ENCODE measurements around the gene MGAT5. TPM values are rescaled to one million over a fixed set of nuclear protein-coding genes. Genes with fewer than 3 reads are reported as not detected.

Gene MGAT5
- total RNA-seq, 1 donor from 2014 or later, result 21.2 TPM

- Histone ChIP-seq H3K4me1 (peaks cover 9% of the 10 kb centered on the region), H3K4me2 (no peak overlapping the region), H3K9me3 (ENCODE audit: low read depth) (no peaks in the 10 kb centered on the region), H3K9ac (no peak overlapping the region), H3F3A (ENCODE audit: low read depth) (no peaks in the 10 kb centered on the region), H3K27me3 (no peaks in the 10 kb centered on the region), H3K27ac (no peak overlapping the region), H3K36me3 (no peaks in the 10 kb centered on the region), H3K4me3 (no peak overlapping the region), H2AFZ (replicated peaks) (no peak overlapping the region), H3K79me2 (ENCODE audit: low read depth) (no peaks in the 10 kb centered on the region), H4K20me1 (ENCODE audit: low read depth) (no peaks in the 10 kb centered on the region)
- H3K27ac Mint-ChIP-seq, result no peak overlapping the region
- H3K36me3 Mint-ChIP-seq, result peaks cover 2% of the 10 kb centered on the region
- no peak overlapping the region for H3K4me3 Mint-ChIP-seq
- no peaks in the 10 kb centered on the region for H3K9me3 Mint-ChIP-seq
- H3K4me1 Mint-ChIP-seq, result peaks cover 16% of the 10 kb centered on the region
- TF ChIP-seq CTCF (IDR thresholded peaks at IDR 0.05) (no peak), EZH2 (IDR thresholded peaks at IDR 0.05) (no peak), EZH2phosphoT487 (IDR thresholded peaks at IDR 0.05) (no peak)
- H3K27me3 Mint-ChIP-seq (ENCODE audit: insufficient read depth, low read depth), result peaks cover 2% of the 10 kb centered on the region
- no peak for DNase-seq (ENCODE audit: low spot score)
Measured at GRCh38 chr2:134408791-134409190, 154.9 kb downstream of the MGAT5 start.

- H3K4me1 ChIP-seq, result peaks cover 9% of the 10 kb centered on the region
- no peak overlapping the region for H3K4me3 ChIP-seq
- H3K36me3 ChIP-seq, result no peaks in the 10 kb centered on the region
- no peaks in the 10 kb centered on the region for H3K27me3 ChIP-seq
- TF ChIP-seq EZH2 (IDR thresholded peaks at IDR 0.05), result no peak
- no peak for TF ChIP-seq CTCF (IDR thresholded peaks at IDR 0.05)
- TF ChIP-seq EZH2phosphoT487 (IDR thresholded peaks at IDR 0.05), result no peak
- H3K36me3 Mint-ChIP-seq, result peaks cover 2% of the 10 kb centered on the region
- no peak for DNase-seq (ENCODE audit: low spot score)
- H2AFZ ChIP-seq (replicated peaks), result no peak overlapping the region
- H3K4me2 ChIP-seq, result no peak overlapping the region
- no peak overlapping the region for H3K27ac ChIP-seq
- H3K4me3 Mint-ChIP-seq, result no peak overlapping the region
- no peak overlapping the region for H3K27ac Mint-ChIP-seq
- H3K9me3 ChIP-seq (ENCODE audit: low read depth), result no peaks in the 10 kb centered on the region
- no peaks in the 10 kb centered on the region for H3K79me2 ChIP-seq (ENCODE audit: low read depth)
- no peaks in the 10 kb centered on the region for H3K9me3 Mint-ChIP-seq
- H3K4me1 Mint-ChIP-seq, result peaks cover 16% of the 10 kb centered on the region
- no peak overlapping the region for H3K9ac ChIP-seq
- H3K27me3 Mint-ChIP-seq (ENCODE audit: insufficient read depth, low read depth), result peaks cover 2% of the 10 kb centered on the region
- H3F3A ChIP-seq (ENCODE audit: low read depth), result no peaks in the 10 kb centered on the region
- no peaks in the 10 kb centered on the region for H4K20me1 ChIP-seq (ENCODE audit: low read depth)
Measured at GRCh38 chr2:134410006-134410405, 156.1 kb downstream of the MGAT5 start.

- no peak overlapping the region for H3K27ac Mint-ChIP-seq
Measured at GRCh38 chr2:134410831-134411231, 157.0 kb downstream of the MGAT5 start.

More at GRCh38 chr2:134410831-134411231, 157.0 kb downstream of the MGAT5 start:
- H3K27me3 Mint-ChIP-seq (ENCODE audit: insufficient read depth, low read depth), result peaks cover 2% of the 10 kb centered on the region
- H3K4me3 ChIP-seq, result no peak overlapping the region
- no peaks in the 10 kb centered on the region for H4K20me1 ChIP-seq (ENCODE audit: low read depth)
- no peaks in the 10 kb centered on the region for H3K9me3 ChIP-seq (ENCODE audit: low read depth)
- DNase-seq (ENCODE audit: low spot score), result no peak
- H3F3A ChIP-seq (ENCODE audit: low read depth), result no peaks in the 10 kb centered on the region
- no peak overlapping the region for H3K9ac ChIP-seq
- no peak for TF ChIP-seq CTCF (IDR thresholded peaks at IDR 0.05)
- no peak for TF ChIP-seq EZH2phosphoT487 (IDR thresholded peaks at IDR 0.05)
- TF ChIP-seq EZH2 (IDR thresholded peaks at IDR 0.05), result no peak
- H3K36me3 ChIP-seq, result no peaks in the 10 kb centered on the region
- no peaks in the 10 kb centered on the region for H3K79me2 ChIP-seq (ENCODE audit: low read depth)
- no peaks in the 10 kb centered on the region for H3K27me3 ChIP-seq
- H3K4me3 Mint-ChIP-seq, result no peak overlapping the region
- peaks cover 9% of the 10 kb centered on the region for H3K4me1 ChIP-seq
- H3K9me3 Mint-ChIP-seq, result no peaks in the 10 kb centered on the region
- no peak overlapping the region for H2AFZ ChIP-seq (replicated peaks)
- peaks cover 16% of the 10 kb centered on the region for H3K4me1 Mint-ChIP-seq
- H3K27ac ChIP-seq, result no peak overlapping the region
- H3K4me2 ChIP-seq, result no peak overlapping the region
- peaks cover 2% of the 10 kb centered on the region for H3K36me3 Mint-ChIP-seq
